T-helper 22 cell (primary cell): Measurements from ENCODE around the gene IGF2BP2.

Source experiments
- DNase-seq: peaks from one replicate; pipeline ENCODE4 v3.0.0-alpha.2; 2020; ENCODE audit warnings: low read depth

IGF2BP2 gene

DNA sequence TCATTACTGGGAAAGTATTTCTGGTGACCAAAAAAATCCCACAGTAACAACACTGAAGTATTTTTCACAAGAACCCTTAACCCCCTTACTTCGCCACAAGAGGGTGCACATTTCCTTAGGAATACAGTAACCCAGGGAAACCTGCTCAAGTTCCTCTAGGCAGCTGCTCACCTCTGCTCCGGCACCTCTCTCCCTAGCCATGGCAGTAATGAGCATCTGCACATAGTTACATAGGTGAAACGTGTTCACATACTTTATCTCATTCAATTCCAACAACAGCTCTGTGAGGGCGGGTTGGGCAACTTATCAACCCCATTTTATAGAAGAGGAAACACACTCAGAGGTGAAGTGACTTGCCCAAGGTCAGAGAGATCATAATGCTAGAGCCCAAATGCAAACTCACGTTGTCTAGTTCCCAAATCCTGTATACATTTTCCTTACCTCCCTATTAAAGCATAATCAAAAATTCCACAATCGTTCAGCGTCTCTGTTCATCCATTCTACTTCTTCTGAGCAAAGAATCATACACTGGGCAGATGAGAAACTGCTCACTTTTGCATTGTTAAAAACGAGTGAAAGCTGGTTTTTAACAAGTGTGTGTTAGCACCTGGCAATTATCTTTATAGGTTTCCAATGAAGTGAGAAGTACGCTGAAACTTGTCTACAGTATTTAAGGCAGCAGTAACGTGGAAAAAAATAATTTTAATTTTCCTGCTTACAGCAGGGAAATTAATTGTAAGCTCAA lies 90.7 kb downstream of the IGF2BP2 start:
- no peak for DNase-seq

DNA sequence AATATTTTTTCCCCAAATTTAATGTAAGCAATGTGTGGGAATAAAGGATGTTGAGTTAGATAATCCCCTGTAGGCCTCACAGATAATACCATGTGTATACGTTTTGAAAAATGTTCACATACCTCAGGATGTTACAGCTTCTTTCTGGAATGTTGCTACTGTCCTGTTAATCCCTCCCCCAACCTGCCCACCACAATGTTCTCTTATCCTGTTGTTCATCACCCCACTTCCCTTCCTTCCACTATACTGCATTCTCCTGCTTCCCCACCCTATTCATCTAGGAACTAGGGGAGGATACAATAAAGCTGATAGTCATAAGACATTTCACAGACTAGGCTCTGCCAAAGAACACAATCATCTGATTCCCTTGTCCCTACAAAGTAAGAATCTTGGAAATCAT lies 92.1 kb downstream of the IGF2BP2 start:
- DNase-seq, result no peak

DNA sequence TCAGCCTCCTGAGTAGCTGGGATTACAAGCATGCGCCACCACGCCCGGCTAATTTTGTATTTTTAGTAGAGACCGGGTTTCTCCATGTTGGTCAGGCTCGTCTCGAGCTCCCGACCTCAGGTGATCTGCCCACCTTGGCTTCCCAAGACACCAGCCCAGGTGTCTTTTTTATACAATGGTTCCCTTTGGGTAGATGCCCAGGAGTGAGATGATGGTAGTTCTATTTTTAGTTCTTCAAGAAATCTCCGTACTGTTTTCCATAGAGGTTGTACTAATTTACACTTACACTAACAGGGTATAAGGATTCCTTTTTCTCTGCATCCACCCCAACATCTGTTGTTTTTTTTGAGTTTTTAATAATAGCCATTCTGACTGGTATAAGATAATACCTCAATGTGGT lies 94.3 kb downstream of the IGF2BP2 start:
- no peak for DNase-seq

- no peak for DNase-seq
These were observed 95.3 kb downstream of the IGF2BP2 start for GRCh38 chr3:185729337-185730055.

DNA sequence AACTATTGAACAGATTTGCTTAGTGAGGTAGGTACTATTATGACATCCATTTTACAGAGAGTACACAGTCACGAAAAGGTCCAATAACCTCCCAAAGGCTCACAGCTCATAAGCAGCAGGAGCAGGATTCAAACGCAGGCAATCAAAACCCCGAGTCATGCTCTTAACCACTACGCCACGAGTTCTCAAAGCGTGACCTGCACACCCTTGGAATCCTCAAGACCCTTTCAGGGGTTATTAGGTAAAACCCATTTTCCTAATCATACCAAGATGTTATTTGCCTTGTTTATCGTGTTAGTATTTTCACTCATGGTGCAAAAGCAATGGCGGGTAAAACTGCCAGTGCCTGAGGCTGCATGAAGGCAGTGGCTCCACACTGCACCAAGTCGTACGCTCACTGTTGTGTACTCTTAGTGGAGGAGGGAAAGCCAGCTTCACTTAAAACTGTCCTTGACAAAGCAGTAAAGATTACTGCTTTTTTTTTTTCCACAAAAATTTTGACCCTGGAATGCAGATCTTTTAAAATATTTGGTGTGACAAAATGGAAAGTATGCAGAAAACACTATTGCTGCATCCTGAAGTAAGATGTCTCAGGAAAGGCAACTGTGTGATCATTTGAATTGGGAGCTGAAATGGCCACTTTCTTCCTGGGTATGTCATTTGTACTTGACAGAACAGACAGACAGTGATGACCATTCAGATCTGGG lies 96.1 kb downstream of the IGF2BP2 start:
- DNase-seq, result no peak

- DNase-seq, result no peak
These were observed 97.0 kb downstream of the IGF2BP2 start for GRCh38 chr3:185727873-185728272.

- DNase-seq, result no peak
These were observed 98.4 kb downstream of the IGF2BP2 start for GRCh38 chr3:185726254-185726967.

DNA sequence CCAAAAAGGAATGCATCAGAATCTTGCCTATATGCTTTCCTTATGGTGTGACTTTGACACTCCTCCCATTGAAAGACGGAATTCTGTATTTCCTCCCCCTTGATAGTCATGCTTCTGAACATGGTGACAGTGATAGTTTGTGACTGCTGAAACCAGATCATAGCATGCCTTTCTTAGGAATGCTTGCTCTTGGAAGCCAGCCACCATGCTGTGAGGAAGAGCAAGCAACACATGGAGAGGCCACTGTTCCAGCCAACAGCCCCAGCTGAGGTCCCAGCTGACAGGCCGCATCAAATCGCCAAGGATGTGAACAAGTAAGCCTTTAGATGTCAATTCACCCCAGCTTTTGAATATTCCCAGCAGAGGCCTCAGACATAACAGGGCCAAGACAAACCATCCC lies 100.1 kb downstream of the IGF2BP2 start:
- DNase-seq, result no peak

- no peak for DNase-seq
These were observed 100.6 kb downstream of the IGF2BP2 start for GRCh38 chr3:185724251-185724650.

- DNase-seq, result no peak
These were observed 102.0 kb downstream of the IGF2BP2 start for GRCh38 chr3:185722881-185723280.

GRCh38 chr3:185721970-185722369 lies 102.9 kb downstream of the IGF2BP2 start:
- no peak for DNase-seq

GRCh38 chr3:185720326-185720725 lies 104.5 kb downstream of the IGF2BP2 start:
- DNase-seq, result no peak

- DNase-seq, result no peak
These were observed 105.9 kb downstream of the IGF2BP2 start for GRCh38 chr3:185718736-185719593.

DNA sequence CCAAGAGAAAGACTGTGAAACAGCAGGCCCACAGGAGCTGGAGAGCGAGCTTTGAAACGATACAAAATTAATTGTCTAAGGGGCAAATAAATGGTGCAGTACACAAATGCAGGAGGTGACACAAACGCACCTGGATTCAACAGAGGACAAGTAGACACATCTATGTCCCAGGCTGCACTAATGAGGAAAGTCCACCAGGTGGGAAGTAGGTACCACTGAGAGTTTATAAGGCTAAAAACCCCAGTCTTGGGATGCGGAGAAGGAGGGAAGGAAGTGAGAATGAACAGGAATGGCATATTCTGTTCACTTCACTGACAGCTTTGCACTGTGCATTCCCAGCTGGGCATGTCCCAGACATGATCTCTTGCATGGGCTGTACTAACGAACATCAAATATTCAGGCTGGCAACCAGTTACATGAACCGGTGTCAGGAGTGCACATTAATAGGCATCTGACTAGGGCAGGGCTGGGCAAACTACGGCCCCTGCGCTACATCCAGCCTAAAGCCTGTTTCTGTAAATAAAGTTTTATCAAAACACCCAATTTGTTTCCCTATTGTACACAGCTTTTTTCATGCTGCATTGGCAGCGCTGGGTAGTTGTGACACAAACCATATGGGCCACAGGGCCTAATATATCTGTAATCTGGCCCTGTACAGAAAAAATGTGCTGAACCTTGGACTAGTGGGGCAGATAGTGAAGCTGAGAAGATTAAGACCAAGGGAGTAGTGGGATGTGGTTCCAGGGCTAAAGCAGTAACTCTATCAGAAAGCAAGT lies 107.0 kb downstream of the IGF2BP2 start:
- no peak for DNase-seq

DNA sequence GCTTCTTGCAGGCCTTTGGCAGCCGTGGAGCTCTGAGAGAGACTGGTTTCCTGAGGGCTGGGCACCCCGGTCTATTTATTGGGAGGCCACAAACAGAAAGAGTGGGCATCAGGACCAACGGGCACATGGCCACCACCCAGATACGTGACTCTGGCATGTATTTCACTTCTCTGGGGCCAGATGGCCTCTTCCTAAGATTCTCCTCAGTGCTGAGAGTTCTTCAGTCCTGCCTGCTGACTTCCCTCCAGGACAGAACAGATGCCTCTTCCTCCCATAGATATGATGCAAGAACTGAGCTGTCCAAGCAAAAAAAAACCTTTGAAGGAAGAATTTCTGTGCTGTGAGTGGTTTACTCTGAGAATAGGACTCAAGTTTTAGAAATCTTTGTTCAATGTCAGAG lies 107.7 kb downstream of the IGF2BP2 start:
- no peak for DNase-seq

- no peak for DNase-seq
These were observed 108.3 kb downstream of the IGF2BP2 start for GRCh38 chr3:185716436-185717108.

- DNase-seq, result no peak
These were observed 109.8 kb downstream of the IGF2BP2 start for GRCh38 chr3:185715091-185715490.

GRCh38 chr3:185714085-185714484 lies 110.8 kb downstream of the IGF2BP2 start:
- DNase-seq, result no peak

DNA sequence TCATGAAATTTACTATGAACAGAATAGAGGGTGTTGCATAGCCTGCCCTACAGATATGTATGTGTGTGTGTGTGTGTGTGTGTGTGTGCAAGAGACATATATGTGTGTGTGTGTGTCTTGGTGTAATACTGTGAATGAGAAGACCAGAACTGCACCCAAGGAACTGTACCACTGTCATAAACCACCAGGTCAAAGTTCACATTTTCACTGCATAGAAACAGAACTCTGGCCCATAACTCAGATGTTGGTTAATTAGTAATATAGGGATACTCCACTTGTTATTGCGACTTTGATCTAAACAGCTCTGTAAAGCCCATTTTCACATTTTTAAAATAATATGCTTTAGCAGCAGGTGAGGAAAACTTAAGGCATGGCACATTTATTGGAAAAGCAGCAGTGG lies 111.8 kb downstream of the IGF2BP2 start:
- DNase-seq, result no peak

- no peak for DNase-seq
These were observed 112.5 kb downstream of the IGF2BP2 start for GRCh38 chr3:185712337-185712736.
